ENCODE data around the gene IMPDH1. TPM values are rescaled to one million over a fixed set of nuclear protein-coding genes. Genes with fewer than 3 reads are reported as not detected.

The IMPDH1 gene
- total and polyA plus RNA-seq, 9 of the 15 experiments (the other 6 are each of a cell fraction or from before 2014, with no cell fraction given), result 0.80 to 118 (median 64.3) TPM

DNA sequence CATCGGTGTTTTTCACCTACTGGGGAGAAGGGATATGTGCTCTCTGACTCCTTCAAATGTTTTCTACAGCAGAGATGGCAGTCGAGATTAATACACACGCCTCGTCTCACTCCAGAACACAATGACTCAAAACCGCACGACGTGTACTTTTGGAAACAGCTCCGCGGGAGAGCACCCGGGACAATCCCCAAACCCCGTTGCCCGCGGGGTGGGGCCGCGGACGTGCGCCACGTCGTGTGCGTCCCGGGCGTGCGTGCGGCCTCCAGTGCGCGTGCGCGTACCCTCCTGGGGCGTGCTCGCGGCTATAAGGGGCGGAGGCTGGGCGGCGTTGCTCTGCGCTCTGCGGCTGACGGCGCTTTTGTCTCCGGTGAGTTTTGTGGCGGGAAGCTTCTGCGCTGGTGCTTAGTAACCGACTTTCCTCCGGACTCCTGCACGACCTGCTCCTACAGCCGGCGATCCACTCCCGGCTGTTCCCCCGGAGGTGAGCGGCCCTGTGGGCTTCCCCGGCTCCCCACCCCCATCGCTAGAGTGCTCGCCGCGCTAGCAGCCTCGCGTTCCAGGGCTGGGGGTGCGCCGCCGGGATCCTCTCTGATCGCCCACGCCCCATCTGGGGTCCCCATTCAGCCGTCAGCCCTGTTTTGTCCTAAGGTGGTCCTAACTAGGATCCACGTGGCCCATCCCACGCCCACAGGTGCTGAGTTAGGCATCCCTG, 45.9 kb upstream of the IMPDH1 start, which contains the start of gene HILPDA (continued):
- TF ChIP-seq, protein P1, sequence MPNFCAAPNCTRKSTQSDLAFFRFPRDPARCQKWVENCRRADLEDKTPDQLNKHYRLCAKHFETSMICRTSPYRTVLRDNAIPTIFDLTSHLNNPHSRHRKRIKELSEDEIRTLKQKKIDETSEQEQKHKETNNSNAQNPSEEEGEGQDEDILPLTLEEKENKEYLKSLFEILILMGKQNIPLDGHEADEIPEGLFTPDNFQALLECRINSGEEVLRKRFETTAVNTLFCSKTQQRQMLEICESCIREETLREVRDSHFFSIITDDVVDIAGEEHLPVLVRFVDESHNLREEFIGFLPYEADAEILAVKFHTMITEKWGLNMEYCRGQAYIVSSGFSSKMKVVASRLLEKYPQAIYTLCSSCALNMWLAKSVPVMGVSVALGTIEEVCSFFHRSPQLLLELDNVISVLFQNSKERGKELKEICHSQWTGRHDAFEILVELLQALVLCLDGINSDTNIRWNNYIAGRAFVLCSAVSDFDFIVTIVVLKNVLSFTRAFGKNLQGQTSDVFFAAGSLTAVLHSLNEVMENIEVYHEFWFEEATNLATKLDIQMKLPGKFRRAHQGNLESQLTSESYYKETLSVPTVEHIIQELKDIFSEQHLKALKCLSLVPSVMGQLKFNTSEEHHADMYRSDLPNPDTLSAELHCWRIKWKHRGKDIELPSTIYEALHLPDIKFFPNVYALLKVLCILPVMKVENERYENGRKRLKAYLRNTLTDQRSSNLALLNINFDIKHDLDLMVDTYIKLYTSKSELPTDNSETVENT (CRISPR knock-in tag; IDR thresholded peaks at IDR 0.05), result peak; percentile 65
- TF ChIP-seq TGIF2 (CRISPR knock-in tag; IDR thresholded peaks at IDR 0.05), result peak; percentile 57; the same call in 1 of the 2 replicates
- TF ChIP-seq DNMT1 (IDR thresholded peaks at IDR 0.05), result no peak
- TF ChIP-seq RAD21 (CRISPR knock-in tag; conservative IDR thresholded peaks at IDR 0.05 in 1 of 2, IDR thresholded peaks at IDR 0.05 in 1 of 2), result peak in 1 of 2 experiments; percentile 8; a peak in 1 of 4 replicates
- TF ChIP-seq KHSRP (IDR thresholded peaks at IDR 0.05), result no peak
- TF ChIP-seq, protein P2, sequence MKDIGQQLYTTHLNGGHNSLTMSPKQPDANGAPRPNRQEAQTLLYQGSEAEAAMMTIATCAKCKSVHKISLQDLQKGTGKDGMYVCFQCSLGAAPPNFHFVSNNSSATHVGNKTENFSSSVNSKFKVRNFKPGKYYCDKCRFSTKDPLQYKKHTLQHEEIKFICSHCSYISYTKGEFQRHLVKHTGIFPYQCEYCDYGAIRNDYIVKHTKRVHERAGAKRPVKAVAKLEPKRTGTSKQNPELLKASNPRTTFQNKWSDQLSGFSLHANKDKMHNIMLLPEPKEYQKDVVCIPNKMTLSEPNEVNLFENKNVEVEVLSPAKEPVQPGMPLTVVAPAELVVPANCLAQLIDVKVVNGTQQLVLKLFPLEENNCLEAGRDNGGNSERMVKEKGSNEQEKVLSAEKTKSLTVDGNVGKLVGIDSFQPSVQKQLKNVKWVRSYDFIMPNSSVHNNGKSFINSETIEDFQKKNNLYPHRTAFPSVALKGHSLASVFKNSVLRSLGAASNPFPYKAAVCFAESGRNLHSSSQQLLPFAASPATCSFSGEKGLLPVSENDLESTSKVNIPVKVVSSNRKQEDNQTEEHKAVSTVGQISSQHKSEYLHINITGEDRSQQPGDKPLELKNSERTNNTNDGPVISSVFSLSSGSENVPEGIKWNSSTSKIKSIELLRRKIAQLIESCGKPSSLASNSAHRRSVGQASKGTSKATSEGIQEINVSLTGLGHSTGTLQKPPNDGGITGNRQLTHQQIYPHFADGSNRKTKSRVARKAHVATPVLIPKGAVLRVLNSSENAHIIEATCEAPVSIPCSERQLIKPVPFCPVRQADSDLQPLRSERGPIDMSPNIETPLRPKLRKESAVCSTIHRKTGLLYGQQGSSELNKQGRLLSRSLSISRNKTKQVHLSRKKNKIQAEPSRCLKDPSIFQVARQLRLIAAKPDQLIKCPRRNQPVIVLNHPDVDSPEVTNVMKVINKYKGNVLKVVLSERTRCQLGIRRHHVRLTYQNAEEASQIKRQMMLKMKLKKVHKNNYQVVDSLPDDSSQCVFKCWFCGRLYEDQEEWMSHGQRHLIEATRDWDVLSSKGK (CRISPR knock-in tag; IDR thresholded peaks at IDR 0.05), result no peak
- no peak for TF ChIP-seq RAD51 (IDR thresholded peaks at IDR 0.05; ENCODE audit: borderline replicate concordance, low read depth)
- peak; percentile 10; the same call in 1 of the 2 replicates for TF ChIP-seq NR1H2 (CRISPR knock-in tag; IDR thresholded peaks at IDR 0.05)
- TF ChIP-seq HDAC6 (IDR thresholded peaks at IDR 0.05; ENCODE audit: low read depth, low read length), result no peak
- TF ChIP-seq, protein P3, sequence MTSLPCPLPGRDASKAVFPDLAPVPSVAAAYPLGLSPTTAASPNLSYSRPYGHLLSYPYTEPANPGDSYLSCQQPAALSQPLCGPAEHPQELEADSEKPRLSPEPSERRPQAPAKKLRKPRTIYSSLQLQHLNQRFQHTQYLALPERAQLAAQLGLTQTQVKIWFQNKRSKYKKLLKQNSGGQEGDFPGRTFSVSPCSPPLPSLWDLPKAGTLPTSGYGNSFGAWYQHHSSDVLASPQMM (CRISPR knock-in tag; IDR thresholded peaks at IDR 0.05), result no peak
- no peak for TF ChIP-seq MCM5 (IDR thresholded peaks at IDR 0.05; ENCODE audit: low read depth)
- TF ChIP-seq PURB (CRISPR knock-in tag; IDR thresholded peaks at IDR 0.05; ENCODE audit: low read depth), result no peak
- TF ChIP-seq CTBP1 (IDR thresholded peaks at IDR 0.05; ENCODE audit: borderline replicate concordance), result peak; percentile 78
- TF ChIP-seq HIVEP1 (CRISPR knock-in tag; IDR thresholded peaks at IDR 0.05), result no peak
- TF ChIP-seq ZSCAN29 (IDR thresholded peaks at IDR 0.05), result 0 out of 2 replicates have a peak, but pooled peaks have one; percentile 42
- TF ChIP-seq SMARCE1 (IDR thresholded peaks at IDR 0.05), result 0 out of 2 replicates have a peak, but pooled peaks have one; percentile 69
- no peak for TF ChIP-seq MAFG (tag; conservative IDR thresholded peaks at IDR 0.05)
- no peak for TF ChIP-seq CHD1 (IDR thresholded peaks at IDR 0.05; ENCODE audit: low read length)
- TF ChIP-seq KLF10 (CRISPR knock-in tag; IDR thresholded peaks at IDR 0.05), result no peak
- TF ChIP-seq CBX5 (IDR thresholded peaks at IDR 0.05; ENCODE audit: borderline replicate concordance, low read depth), result 0 out of 2 replicates have a peak, but pooled peaks have one; percentile 58
- TF ChIP-seq GABPA (tag; conservative IDR thresholded peaks at IDR 0.05; ENCODE audit: low read depth), result no peak
- TF ChIP-seq CREM (IDR thresholded peaks at IDR 0.05; ENCODE audit: low read depth), result peak; percentile 87
- peak; percentile 91 for TF ChIP-seq SP1 (CRISPR knock-in tag; IDR thresholded peaks at IDR 0.05)
- peak; percentile 86 for TF ChIP-seq MYC (IDR thresholded peaks at IDR 0.05; ENCODE audit: low read depth, low read length)
- no peak; the same call in 1 of the 2 replicates for TF ChIP-seq MYC (CRISPR knock-in tag; IDR thresholded peaks at IDR 0.05; ENCODE audit: borderline replicate concordance, low read depth)
